GM23248 (cell line): ENCODE measurements around the gene TMEM255B.

ENCODE experiments used
- EZH2 ChIP-seq: fragments of 200-600 bp; sonication (generic); IDR thresholded peaks from 2 replicates; pipeline ENCODE4 v1.6.1; 2018; ENCODE audit warnings: antibody characterized with exemption, mild to moderate bottlenecking; ENCODE audit not compliant: insufficient read depth, poor library complexity, severe bottlenecking
- EZH2phosphoT487 ChIP-seq: fragments of 200-600 bp; sonication (generic); IDR thresholded peaks from 2 replicates; pipeline ENCODE4 v1.6.1; 2018; ENCODE audit warnings: antibody characterized with exemption, moderate library complexity, mild to moderate bottlenecking, low read depth; ENCODE audit not compliant: insufficient read depth

- TF ChIP-seq EZH2 (no peak), EZH2phosphoT487 (no peak)
Observed at GRCh38 chr13:113853518-113854237, 94.7 kb downstream of the TMEM255B start.
